Activated CD8-positive, alpha-beta memory T cell treated with anti-CD3 and anti-CD28 coated beads for 48 hours (primary cell): ENCODE results near the gene RUFY1.

Experiments used
- DNase-seq, 3 experiments: peaks; one replicate each; pipeline ENCODE4 v3.0.0-alpha.2; 2020; ENCODE audit warnings: low read depth in 2 of 3, low spot score in 2 of 3

The RUFY1 gene

GRCh38 chr5:179603308-179603707 is 53.0 kb downstream of the RUFY1 start:
- no peak for DNase-seq

- no peak for DNase-seq
Observed at GRCh38 chr5:179605026-179605833, 54.9 kb downstream of the RUFY1 start.

DNA sequence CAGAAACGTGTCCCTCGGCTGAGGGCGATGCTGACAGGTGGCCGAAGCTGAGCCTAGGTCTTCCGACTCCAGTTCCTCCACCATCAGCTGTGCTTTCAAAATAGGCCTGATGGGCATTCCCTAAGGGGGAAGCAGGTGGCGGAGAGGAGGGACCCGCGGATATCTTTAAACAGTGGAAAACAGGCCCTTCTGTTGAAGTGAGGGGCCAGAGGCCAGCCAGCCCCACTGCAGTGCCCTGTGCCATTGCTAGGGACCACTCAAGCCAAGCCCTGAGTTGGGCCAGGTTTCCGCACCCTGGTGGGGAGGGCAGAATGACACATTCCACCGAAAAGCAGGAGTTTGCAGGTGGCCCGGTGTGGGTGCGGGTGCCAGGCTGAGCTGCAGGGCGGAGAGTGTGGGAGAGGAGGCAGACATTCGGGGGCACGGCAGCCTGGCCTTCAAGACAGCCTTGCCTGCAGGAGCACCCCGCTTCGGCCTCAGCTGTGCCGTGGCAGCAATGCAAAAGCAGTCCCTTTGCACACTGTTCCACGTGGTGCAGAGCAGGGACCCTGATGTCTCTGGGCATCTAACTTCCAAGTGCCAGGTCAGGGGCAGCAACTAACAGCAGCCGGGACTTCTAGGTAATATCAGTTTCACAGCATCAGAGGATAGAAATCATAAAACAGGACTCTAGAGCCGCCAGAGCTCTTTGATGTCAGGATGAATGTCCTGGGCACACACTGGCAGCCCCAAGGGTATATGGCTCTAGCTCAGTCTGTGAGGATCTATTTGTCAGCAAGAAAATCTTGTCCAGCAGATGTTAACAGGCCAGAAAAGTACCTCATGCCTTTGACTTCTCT is 55.9 kb downstream of the RUFY1 start:
- DNase-seq, result no peak

DNA sequence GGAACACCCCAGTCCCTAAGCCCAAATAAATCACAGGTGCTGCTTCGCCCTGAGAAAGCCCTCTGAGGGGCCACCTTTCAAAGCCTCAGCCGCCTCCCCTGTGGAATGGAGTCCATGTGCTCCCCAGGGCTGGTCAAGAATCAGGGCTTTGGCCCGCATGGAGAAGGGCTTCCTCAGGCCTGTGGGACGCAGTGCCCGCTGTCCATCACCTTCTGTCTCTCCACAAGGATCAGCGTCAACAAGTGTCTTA is 56.5 kb downstream of the RUFY1 start:
- DNase-seq, result no peak

GRCh38 chr5:179607160-179607931 is 57.0 kb downstream of the RUFY1 start:
- DNase-seq, result no peak

GRCh38 chr5:179608131-179608581 is 57.8 kb downstream of the RUFY1 start:
- DNase-seq, result no peak

GRCh38 chr5:179609834-179610108 is 59.4 kb downstream of the RUFY1 start:
- DNase-seq, result no peak

DNA sequence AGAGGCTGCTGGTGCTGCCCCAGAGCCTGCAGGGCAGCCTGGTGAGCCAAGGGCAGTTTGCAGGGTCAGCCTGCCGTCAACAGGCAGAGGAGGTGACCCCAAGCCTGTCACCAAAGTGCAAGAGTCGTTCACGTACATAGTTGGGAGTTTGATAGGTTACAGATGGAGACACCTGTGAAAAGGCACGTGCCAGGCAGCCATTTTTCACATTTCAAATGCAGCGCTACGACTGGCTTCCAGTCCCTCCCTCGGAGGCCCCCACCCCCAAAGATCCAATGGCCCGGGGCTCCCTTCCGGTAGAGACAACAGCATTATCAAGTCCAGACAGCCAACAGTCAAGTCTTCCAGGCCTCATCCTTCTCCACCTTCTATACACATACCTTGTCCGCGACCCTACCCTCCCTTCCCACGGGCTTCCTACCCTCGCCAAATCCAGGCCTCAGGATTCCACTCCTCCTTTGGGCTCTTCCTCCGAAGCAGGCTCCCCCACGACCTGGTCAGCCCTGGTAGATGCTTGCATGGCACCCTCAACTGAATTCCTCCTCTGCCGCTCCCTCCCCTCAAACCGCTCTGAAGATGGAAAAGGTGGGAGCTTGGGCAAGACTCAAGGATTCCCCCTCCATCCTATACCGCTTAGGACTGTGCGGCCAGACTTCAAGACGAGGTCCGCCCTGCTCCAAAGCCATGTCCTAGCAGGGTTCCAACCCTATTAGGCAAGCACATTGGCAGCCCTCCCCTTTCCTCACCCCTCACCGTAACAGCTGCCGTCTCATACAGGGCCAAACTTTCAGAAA is 60.0 kb downstream of the RUFY1 start:
- no peak for DNase-seq

DNA sequence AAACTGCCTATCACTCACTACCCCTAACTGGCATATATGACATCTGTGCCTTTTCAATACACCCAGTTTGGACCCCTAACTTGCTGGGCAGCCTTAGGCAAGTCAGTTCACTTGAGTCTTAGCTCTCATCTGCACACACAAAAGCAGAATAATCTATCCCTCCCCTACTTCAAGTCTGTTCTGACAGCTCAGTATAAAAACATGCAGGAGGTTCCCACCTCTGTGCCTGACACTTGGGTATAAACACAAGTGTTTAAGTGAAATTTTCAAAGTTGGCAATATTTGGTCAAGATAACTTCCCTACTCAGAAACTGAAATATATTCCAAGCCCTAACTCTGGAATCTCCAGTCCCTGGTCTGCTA is 60.5 kb downstream of the RUFY1 start:
- DNase-seq, result no peak

- DNase-seq, result no peak
Observed at GRCh38 chr5:179612577-179613459, 62.5 kb downstream of the RUFY1 start.

GRCh38 chr5:179613460-179614071 is 63.2 kb downstream of the RUFY1 start:
- no peak for DNase-seq

DNA sequence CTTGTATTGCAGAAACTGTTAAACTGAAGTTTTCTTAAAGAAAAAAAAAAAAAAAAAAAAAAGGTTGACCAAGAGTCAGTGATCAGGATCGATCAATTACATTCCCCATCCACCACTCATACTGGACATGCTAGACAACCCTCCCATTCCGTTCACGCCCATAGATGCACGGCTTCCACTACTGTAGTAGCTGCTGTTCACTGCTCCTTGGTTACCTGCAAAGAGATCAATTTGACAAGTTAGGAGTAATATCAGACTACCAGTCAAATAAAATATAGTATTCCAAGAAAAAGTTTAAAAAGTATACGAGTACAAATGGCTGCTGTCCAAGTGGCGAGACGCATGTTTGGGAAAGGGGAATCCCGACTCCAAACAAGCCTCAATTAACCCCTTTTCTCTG is 64.4 kb downstream of the RUFY1 start:
- no peak for DNase-seq

GRCh38 chr5:179615203-179615602 is 64.8 kb downstream of the RUFY1 start:
- DNase-seq, result no peak

GRCh38 chr5:179616002-179616594 is 65.7 kb downstream of the RUFY1 start:
- DNase-seq, result no peak

DNA sequence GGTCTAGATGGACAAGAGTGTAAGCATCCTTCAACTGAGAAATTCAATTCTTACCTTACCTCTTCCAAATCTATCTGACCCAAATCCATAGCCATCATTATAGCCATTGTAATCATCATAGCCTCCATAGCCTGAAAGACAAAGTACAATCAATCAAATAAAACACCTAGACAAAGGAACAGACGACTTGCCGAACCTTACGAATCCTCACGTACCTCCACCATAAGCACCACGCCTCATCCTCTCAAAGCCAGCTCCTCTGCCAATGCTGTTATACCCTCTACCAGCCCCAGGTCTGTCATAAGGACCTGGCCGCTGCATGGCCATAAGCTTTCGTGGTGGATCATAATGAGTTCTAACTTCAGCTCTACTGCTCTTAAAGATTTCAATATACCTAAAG is 67.6 kb downstream of the RUFY1 start:
- no peak for DNase-seq

DNA sequence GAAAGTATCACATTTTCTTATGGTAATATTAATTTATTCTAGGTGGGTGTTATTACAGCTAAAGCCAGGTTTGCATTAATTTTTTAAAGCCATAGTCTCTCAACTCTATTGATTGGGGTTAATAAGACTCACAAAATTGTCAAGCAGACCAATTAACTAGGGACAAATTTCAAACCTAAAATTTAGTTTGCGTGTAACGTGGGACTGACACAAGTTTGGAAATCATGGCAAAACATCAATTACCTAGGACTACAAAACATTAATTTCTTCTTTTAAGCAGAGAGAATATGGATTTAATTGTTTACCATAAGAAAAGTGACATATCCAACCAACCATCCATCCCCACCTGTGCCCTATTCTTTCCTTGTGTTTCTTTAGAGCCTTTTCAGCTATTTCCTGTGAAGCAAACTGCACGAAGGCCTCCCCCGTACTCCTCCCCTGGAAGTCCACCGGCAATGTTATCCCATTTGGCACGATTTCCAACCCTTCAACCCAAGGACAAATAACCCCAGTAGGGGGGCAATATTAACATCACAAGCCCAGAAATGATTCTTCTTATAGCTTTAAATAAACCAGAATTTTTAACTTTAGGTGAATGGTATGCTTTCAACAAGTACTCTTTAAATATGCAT is 68.7 kb downstream of the RUFY1 start:
- DNase-seq, result no peak

- no peak for DNase-seq
Observed at GRCh38 chr5:179619776-179620175, 69.4 kb downstream of the RUFY1 start.

DNA sequence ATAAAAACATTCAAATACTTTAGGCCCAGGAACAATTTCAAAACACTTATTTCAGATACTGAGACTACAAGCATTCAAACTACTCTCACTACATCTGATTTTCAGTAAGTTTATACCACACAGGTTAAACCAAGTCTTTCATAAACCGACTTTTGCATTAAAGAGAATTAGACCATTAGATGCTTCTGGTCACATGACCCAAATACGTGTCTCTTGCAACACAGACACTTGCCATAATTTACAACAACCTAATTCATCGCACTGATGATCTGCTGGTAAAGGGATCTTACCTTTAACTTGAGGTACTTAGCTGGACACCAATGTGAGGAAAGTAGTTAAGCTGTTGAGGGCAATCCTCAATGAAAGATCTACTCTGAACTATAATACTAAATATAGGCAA is 69.9 kb downstream of the RUFY1 start:
- no peak for DNase-seq

DNA sequence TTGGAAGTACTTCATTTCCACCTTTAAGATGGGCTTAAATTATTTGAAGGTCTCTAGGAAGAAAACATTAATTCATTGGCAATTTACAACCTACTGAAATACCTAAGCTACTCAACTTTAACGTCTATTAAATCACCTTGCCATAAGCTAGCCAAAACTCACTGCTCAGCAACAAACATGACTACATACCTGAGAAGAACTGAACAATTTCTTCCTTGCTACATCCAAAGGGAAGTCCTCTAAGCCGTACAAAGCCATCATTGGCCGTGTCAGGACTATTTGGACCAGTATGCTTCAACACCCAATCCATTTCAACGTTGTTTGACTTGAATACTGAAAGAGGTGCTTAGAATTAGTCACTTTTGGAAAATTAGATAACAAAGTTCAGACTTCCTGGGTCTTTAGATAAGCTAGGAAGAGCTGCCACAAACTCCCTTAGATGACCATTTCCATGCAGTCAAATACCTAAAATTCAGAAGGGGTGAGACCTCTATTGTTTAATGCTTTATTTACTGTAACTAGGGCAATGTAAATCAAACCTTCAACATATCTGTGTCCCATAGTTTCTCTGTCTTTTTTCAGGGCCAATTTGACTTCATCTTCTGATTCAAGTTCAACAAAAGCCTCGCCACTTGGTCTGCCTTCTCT is 70.5 kb downstream of the RUFY1 start:
- no peak for DNase-seq
